HG02840 (cell line): ENCODE data around the gene ATP6V0C.

ENCODE experiments used
- ATAC-seq: cut with Tn5 transposase; IDR thresholded peaks from one replicate; pipeline ENCODE4 v1.9.1; 2021; ENCODE audit warnings: mild to moderate bottlenecking, moderate library complexity, moderate number of reproducible peaks; ENCODE audit not compliant: unreplicated experiment, low FRiP score

Gene ATP6V0C

DNA sequence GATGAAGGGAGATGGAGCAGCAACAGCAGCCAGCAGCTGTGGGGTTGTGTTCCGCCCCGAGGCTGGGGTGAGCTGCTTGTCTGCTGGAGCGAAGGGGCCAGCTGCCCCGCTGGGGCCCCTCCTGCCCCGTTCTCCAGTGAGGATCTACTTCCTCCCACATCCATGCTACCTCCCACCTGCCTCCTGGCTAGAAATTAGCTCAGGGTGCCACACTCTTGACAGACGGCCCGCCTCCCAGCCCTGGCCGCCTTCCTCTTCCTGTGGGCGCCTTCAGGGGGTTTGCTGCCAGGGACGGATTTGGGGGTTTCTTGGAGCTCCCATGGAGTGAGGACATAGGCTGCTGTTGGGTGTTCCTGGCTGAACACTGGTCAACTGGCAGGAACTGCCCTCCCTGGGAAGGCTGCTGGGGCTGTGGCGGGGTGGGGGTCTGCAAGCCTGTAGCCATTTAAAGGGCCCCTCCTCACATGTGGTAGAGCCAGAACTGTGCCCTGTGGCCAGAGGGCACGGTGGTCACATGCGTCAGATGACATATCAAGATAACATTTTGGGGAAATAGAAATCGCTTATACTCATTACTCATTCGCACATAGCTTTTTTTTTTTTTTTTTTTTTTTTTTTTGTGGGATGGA, 25.7 kb upstream of the ATP6V0C start:
- ATAC-seq: no peak

DNA sequence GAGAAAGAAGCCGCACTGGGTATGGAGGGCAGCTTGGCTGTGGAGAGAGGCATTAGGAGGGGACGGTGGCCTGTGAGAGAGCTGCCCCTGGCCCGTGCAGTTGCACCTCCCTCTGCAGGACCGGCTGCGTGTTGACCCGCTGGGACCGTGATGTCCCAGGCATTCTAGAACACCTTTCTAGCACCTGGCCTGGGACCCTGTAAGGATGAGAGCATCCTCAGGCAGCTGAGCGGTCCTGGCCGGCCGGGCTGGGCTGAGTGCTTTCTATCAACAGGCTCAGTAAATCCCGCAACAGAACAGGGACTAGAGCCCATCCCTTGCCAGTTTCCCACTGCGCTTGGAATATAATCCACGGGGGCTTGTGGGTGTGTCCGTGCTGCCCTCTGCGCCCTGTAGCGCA, 24.2 kb upstream of the ATP6V0C start:
- ATAC-seq: no peak

DNA sequence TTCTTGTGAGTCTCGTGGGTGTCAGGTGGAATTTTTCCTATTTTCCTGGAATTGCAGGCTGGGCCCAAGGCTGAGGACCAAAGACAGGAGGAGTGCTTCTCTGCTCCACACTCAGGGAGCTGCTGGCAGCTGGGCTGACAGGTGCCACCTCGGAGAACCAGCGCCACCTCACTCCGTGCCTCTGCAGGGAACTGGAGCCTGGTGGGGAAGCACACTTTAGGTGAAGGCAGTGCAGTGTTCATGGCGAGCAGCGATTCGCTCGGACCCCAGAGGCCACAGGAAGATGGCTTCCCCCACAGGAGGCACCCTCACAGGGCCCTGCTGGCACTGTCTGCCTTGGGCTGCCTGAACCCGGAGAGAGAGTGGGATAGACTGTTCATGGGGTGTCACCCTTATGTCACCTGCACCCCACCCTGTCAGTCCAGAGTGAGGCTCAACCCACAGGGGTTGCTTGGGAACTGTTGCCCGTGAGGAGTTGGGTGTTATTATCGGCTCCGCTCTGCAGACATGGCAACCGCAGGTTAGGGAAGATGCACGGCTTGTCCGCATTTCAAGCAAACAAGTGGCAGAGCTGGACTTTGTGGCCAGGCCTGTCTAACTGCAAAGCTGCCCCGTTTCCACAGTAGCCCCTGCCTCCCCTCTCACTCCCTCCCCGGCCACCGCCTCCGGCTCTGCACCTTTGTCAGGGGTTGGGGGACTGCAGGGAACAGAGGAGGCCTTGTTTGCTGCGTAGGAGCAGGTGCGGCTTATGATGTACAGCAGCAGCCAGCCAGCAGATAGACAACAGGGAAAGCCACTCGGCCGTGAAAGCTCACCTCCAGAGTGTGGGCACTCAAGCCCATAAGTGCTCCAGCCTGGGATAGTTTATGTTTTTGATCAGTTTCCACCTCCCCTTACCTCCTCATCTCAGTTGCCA, 23.3 kb upstream of the ATP6V0C start:
- ATAC-seq: no peak

DNA sequence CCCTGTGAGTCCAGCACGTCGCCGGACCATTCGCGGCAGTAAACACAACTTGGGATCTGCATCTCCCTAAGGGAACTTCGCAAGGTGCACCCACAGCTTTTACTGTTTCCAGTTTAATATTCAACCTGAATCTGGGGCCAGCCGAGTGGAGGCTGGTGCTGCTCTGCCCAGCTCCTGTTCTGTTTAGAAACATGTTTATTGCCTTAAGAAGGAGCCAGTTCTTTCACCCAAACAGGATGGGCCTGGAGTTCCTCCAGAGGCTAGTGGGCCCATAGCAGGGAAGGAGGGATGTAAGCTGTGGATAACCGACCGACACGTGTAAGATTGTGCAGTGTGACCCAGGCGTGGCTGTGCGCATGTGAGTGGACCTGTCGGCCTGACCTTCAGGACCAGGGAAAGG, 21.5 kb upstream of the ATP6V0C start:
- ATAC-seq: no peak

DNA sequence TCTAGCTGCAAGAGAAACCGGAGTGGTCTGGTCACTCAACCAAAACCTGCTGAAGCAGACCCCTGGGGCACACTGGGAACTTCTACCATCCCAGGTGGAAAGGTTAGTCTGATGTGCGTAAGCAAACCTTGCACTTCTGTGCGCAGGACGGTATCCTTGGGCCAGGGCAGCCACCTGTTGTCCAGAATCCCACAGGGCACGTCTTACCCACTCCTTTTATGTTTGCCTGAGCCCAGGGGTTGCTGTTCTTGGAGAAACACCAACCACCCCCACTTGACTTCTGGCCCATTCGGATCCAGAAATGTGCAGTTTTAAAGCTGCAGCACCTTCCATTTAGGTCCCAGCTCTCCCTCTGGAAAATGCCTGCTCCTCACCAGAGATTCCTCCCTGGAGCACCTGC, 20.1 kb upstream of the ATP6V0C start:
- no peak for ATAC-seq

DNA sequence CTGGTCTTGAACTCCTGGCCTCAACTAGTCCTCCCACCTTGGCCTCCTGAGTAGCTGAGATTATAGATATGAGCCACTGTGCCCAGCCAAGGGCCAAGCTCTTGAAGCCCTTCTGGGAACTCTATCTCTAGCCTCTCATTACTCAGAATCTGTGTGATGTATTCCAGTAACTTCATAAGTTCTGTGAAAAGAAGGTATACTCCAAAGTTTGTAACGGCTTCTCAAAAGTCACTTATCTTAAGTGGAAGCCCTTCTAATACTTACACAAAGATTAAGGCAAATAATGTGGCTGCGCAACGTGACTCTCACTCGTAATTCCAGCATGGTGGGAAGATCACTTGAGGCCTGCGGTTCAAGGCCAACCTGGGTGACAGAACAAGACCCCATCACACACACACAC, 19.1 kb upstream of the ATP6V0C start:
- no peak for ATAC-seq

DNA sequence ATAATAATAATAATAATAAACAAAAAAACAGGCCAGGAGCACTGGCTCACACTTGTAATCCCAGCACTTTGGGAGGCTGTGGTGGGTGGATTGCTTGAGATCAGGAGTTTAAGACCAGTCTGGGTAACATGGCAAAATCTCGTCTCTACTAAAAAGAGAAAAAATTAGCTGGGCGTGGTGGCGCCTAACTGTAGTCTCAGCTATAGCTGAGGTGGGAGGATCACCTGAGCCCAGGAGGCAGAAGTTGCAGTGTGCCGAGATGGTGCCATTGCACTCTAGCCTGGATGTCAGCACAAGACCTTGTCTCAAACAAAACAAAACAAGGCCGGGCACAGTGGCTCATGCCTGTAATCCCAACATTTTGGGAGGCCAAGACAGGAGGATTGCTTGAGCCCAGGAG, 18.7 kb upstream of the ATP6V0C start:
- ATAC-seq: no peak

DNA sequence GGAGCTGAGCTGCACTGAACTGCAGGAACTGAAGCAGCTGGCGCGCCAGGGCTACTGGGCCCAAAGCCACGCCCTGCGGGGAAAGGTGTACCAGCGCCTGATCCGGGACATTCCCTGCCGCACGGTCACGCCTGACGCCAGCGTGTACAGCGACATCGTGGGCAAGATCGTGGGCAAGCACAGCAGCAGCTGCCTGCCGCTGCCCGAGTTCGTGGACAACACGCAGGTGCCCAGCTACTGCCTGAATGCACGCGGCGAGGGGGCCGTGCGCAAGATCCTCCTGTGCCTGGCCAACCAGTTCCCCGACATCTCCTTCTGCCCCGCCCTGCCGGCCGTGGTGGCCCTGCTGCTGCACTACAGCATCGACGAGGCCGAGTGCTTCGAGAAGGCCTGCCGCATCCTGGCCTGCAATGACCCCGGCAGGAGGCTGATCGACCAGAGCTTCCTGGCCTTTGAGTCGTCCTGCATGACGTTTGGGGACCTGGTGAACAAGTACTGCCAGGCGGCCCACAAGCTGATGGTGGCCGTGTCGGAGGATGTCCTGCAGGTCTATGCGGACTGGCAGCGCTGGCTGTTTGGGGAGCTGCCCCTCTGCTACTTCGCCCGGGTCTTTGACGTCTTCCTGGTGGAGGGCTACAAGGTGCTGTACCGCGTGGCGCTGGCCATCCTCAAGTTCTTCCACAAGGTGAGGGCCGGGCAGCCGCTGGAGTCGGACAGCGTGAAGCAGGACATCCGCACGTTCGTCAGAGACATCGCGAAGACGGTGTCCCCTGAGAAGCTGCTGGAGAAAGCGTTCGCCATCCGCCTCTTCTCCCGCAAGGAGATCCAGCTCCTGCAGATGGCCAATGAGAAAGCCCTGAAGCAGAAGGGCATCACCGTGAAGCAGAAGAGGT, 17.3 kb upstream of the ATP6V0C start:
- ATAC-seq: no peak

DNA sequence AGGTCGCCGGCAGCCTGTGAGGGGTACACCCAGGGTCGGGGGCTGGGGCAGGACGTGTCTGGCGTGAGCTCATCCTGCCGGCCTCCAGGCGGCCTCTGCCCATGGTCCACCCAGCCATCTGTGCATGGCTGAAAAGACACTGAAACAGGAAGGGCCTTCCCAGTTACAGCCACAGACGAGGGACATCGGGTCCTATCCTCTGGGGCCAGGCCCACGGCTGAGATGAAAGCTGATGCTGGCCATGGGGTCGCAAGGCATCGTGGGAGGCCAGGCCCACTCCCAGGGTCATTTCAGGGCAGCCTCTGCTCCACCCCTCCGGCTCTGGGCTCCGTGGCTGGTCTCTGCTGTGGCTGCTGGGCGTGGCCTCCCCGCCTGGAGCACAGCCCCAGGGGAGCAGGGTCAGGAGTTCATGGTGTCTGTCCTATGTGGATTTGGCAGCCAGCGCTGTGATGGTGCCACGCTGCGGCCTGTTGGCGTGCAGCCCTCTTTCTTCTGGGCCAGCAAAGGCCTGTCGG, 16.6 kb upstream of the ATP6V0C start:
- no peak for ATAC-seq

DNA sequence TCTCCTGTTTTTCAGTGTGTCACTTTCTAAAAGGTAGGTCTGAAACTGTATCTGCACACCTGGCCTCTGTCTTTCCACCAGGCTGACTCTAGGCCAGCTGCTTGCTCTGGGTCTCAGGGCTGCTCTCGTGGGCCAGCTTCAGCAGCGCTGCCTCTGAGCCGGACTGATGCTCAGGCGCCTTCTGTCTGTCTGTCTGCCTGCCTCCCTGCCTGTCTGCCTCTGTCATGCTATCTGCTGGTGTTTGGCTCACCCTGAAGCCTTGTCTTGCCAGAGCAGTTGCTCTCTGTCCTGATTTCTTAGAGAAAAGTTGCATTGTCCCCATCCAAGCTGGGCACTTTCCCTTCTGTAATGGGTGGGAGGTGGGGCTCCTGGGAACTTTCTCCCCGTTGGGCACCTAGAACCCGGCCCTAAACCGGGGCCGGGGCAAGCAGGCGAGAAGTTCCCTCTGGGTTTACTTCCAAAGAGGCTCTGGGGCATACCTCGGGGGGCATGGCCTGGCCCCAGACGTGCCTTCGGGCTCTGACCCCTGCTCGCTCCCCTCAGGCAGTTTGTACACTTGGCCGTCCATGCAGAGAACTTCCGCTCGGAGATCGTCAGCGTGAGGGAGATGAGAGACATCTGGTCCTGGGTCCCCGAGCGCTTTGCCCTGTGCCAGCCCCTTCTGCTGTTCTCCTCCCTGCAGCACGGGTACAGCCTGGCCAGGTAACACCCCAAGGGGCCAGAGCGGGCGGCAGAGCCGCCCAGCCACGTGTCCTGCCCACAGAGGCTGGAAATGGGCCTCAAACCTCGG, 15.9 kb upstream of the ATP6V0C start:
- no peak for ATAC-seq

DNA sequence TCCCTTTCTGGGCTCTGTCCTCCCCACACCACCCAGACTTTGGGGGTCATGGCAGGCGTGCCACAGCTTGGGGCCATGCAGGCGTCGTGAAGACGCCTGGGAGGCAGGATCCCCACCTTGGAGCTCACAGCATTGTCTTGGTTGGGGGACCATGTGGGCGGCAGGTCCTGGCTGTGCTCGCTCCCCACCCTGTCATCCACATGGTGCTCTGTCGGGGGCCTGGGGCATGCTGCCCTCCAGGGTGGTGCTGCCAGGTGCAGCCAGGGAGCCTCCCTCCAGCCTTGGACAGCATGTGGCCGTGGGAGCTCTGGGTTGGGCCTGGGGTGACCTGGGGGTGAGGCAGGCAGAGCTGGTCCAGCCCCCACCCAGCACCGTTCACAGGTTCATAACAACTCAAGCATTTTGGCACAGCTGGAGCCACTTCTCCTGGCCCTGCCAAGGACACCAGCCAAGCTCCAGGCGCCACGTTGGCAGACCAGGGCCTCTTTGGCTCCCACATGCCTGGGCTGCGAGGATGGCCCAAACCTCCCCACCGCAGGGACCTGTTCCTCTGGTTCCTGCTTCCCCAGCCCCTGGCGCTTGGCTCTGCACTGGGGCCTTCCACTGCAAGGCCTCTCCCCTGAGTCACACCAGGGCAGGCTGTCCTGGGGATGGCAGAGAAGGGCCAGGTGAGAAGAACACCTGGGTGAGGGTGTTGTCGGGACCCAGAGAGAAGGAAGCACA, 15.1 kb upstream of the ATP6V0C start:
- no peak for ATAC-seq

DNA sequence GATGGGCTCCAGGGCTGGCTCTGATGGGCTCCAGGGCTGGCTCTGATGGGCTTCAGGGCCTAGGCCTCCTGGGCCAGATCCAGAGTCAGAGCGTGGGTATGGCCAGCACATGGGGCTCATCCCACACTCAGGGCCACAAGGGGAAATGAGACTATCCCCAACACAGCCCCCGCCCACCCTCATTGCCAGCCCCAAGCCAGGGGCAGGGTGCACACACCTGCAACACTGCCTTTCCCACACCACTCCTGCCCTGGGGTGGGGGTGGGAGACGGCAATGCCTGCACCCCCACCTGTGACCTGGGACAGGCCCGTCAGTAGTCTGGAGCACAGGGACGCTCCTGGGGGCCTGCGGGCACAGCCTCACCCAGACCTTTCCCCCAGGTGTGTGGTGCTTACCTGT, 14.3 kb upstream of the ATP6V0C start:
- no peak for ATAC-seq

DNA sequence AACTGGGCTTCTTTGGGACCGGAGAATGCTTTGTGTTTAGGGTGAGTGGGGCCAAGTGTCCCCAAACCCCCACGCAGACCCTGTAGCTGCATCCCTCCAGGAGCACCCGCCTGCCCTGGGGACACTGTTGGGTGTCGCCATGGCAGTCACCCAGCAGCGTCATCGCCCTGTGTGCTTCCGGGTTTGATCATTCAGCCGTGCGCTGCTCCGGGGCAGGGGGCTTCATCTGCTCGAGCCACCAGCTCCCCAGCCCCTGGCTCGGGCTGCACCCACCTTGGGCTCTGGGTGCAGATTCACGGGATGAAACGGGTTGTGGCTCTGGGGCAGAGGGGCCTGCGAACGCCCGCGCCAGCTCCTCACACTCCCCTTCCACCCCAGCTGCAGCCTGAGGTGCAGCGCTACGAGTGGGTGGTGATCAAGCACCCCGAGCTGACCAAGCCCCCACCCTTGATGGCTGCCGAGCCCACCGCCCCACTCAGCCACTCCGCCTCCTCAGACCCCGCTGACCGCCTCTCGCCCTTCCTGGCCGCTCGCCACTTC, 13.8 kb upstream of the ATP6V0C start:
- ATAC-seq: no peak

DNA sequence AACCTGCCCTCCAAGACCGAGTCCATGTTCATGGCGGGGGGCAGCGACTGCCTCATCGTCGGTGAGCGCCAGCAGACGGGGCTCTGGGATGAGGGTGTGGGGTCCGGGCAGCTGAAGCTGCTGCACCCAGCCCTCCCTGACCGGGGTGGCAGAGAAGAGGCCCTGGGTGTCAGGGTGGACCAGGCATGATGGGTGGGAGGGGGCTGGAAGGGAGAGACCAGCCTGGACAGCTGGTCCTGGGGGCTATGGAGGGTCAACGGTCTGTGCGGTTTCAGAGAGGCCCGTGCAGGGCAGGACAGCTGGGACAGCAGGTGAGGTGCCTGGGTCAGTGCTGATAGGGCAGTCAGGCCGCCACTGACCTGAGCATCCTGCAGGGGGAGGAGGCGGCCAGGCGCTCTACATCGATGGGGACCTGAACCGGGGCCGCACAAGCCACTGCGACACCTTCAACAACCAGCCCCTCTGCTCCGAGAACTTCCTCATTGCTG, 13.3 kb upstream of the ATP6V0C start:
- no peak for ATAC-seq

DNA sequence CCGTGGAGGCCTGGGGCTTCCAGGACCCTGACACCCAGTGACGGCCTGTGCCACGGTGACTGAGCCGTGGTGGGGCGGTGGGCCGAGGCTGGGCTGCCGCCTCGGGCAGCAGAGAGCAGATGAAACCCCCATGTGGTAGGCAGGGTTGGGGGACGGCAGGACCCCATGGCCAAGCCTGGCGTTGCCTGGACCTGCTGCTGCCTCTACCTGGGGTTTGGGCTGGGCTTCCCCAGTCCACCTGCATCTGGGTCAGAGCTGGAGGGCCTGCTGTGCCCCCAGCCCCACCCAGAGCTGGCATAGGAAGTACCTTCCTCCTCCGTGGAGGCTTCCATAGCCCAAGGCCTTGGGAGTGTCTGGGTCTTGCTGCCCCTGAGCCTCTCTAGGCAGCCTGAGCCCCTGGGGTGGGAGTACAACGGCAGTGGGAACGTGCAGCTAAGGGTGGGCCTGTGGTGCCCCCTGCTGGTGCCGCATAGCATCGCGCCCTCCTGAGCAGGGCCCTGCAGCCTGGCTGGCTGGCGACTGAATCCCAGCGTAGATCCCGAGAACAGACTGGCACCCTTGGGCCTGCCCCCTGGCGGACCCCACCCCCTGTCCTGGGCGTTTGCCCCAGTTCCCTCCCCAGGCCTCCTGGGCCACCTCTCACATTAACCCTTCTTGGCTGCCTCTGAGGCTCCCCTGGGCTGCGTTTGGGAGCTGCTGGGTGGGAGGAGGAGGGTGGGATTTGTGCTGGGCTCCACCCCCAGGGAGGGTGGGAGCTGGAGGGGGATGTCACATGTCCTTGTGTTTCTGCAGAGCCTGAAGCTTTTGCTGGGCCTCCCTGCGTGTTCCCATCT, 12.6 kb upstream of the ATP6V0C start:
- no peak for ATAC-seq

DNA sequence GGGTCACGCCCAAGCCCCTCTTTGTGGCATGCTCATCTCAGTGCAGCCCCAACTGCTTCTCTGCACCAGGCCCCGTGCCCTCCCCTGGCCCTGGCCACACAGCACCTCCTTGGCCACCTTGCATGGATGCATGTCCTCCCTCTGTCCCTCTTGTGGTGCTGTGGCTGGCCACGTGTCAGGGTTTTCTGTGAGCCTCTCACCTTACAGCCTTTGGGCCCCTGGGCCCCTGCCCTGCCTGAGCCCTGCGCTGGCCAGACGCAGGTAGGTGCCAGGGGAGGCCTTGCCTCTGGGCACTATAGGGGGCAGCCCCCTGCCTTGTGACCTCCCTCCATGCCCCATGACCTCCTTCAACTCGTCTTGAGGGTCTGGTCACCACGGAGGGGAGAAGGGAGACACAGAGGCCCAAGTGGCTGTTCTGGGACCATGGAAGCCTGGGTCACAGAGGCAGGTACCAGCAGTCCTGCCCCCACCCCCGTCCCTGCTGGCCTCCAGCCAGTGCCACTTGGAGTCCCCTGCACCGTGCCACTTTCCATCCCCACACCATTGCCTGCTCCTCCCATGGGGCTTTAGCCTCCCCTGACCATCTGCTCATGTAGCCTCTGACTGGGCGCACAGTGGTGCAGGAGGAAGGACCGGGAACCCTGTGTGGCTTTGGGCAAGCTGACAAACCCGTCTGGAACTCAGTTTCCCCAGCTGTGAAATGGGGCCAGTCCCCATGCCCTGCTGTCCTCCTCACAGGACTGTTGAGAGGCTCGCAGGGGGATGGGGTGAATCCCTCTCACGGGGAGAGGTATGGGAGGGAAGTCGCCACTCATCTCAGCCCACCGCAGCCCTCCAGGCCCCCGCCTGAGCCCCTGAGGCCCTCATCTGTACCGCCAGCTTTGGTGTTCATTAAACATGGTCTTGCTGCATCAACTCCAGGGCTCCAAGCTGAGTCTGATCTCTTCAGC, 11.5 kb upstream of the ATP6V0C start:
- ATAC-seq: no peak

DNA sequence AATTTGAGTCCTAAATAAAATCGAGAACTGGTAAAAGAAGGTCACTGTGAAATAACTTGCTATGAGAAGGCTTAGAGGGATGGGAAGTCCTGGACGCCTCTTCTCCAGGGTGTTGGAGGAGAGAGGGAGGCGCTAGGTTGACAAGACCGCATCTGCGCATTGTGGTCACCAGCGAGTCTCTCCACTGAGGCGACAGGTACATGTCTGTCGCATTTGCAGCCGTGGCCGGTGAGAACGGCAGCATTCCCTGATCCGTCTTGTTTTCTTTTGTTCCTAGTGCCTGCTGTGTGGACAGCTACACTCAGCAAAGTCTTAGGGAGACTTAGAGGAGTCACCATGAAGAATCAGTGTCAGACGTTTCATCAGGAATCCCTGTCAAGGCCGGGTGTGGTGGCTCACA, 8.1 kb upstream of the ATP6V0C start:
- no peak for ATAC-seq
